GM19395 (cell line): ENCODE measurements around the gene PDRG1.

ENCODE experiments used
- ATAC-seq: cut with Tn5 transposase; IDR thresholded peaks from one replicate; pipeline ENCODE4 v1.9.1; 2021; ENCODE audit warnings: mild to moderate bottlenecking, moderate library complexity; ENCODE audit not compliant: unreplicated experiment

Gene PDRG1

GRCh38 chr20:31967830-31968249 lies 16.0 kb upstream of the PDRG1 start, which contains the start of gene XKR7:
Gene XKR7, plus strand, starts transcription at chr20:31968151. Its CDS starts 25 bp downstream, at chr20:31968176.
- ATAC-seq: no peak

GRCh38 chr20:31966991-31967655 lies 15.3 kb upstream of the PDRG1 start:
- no peak for ATAC-seq

GRCh38 chr20:31963889-31964288 lies 12.0 kb upstream of the PDRG1 start:
- ATAC-seq: no peak

GRCh38 chr20:31962761-31963160 lies 10.9 kb upstream of the PDRG1 start:
- ATAC-seq: no peak

- ATAC-seq: no peak
Observed at GRCh38 chr20:31956556-31957526, 5.0 kb upstream of the PDRG1 start.

GRCh38 chr20:31954500-31954899 lies 2.7 kb upstream of the PDRG1 start:
- no peak for ATAC-seq

- no peak for ATAC-seq
Observed at GRCh38 chr20:31953556-31954148, 1.8 kb upstream of the PDRG1 start.

GRCh38 chr20:31951203-31951529 lies 680 bp downstream of the PDRG1 start:
- ATAC-seq: no peak

- no peak for ATAC-seq
Observed at GRCh38 chr20:31949877-31950646, 1.8 kb downstream of the PDRG1 start.

GRCh38 chr20:31948008-31948407 lies 3.8 kb downstream of the PDRG1 start:
- no peak for ATAC-seq

GRCh38 chr20:31945785-31946184 lies 6.1 kb downstream of the PDRG1 start:
- no peak for ATAC-seq

- no peak for ATAC-seq
Observed at GRCh38 chr20:31945319-31945718, 6.5 kb downstream of the PDRG1 start.

- no peak for ATAC-seq
Observed at GRCh38 chr20:31943052-31943471, 8.8 kb downstream of the PDRG1 start.

- ATAC-seq: no peak
Observed at GRCh38 chr20:31939661-31940060, 12.2 kb downstream of the PDRG1 start.

GRCh38 chr20:31937820-31938219 lies 14.0 kb downstream of the PDRG1 start:
- no peak for ATAC-seq

- ATAC-seq: no peak
Observed at GRCh38 chr20:31936420-31936819, 15.4 kb downstream of the PDRG1 start.

- no peak for ATAC-seq
Observed at GRCh38 chr20:31934968-31935764, 16.7 kb downstream of the PDRG1 start.

GRCh38 chr20:31934491-31934890 lies 17.4 kb downstream of the PDRG1 start:
- ATAC-seq: no peak

GRCh38 chr20:31933698-31934097 lies 18.1 kb downstream of the PDRG1 start:
- ATAC-seq: no peak

GRCh38 chr20:31930779-31931178 lies 21.1 kb downstream of the PDRG1 start:
- ATAC-seq: no peak
